ENCODE data around the gene FUT3.
"Not testable (repeated sequence)": the region's sequence is repeated elsewhere in the genome, so short reads cannot be mapped to it uniquely, and the experiment has no call there.

The FUT3 gene

GRCh38 chr19:5891572-5891937, 40.3 kb upstream of the FUT3 start:
- Mint-ChIP-seq H3K4me3 (no peak overlapping the region), H3K9me3 (no peaks in the 10 kb centered on the region), H3K36me3 (ENCODE audit: low read depth) (no peaks in the 10 kb centered on the region), H3K27me3 (peaks cover 13% of the 10 kb centered on the region), H3K27ac (no peak overlapping the region), H3K4me1 (peaks cover 4% of the 10 kb centered on the region)
- DNase-seq, result no peak
- ATAC-seq, result no peak

GRCh38 chr19:5890099-5890498, 38.9 kb upstream of the FUT3 start:
- Mint-ChIP-seq H3K9me3 (no peaks in the 10 kb centered on the region), H3K4me3 (no peak overlapping the region), H3K27ac (no peak overlapping the region), H3K36me3 (ENCODE audit: low read depth) (no peaks in the 10 kb centered on the region), H3K27me3 (peaks cover 13% of the 10 kb centered on the region), H3K4me1 (peaks cover 4% of the 10 kb centered on the region)
- DNase-seq, result no peak
- no peak for ATAC-seq

GRCh38 chr19:5889288-5889971, 38.2 kb upstream of the FUT3 start:
- H3K27ac Mint-ChIP-seq, result no peak overlapping the region
- H3K4me3 Mint-ChIP-seq, result no peak overlapping the region
- H3K36me3 Mint-ChIP-seq (ENCODE audit: low read depth), result no peaks in the 10 kb centered on the region
- H3K4me1 Mint-ChIP-seq, result peaks cover 4% of the 10 kb centered on the region
- no peak for DNase-seq
- no peaks in the 10 kb centered on the region for H3K9me3 Mint-ChIP-seq
- peaks cover 13% of the 10 kb centered on the region for H3K27me3 Mint-ChIP-seq
- ATAC-seq, result no peak

- H3K4me3 Mint-ChIP-seq; H3K4me1 Mint-ChIP-seq; H3K27ac Mint-ChIP-seq; ATAC-seq; DNase-seq; H3K9me3 Mint-ChIP-seq; H3K36me3 Mint-ChIP-seq (ENCODE audit: low read depth): not testable (repeated sequence)
- H3K27me3 Mint-ChIP-seq, result peaks cover 16% of the 10 kb centered on the region
Measured at GRCh38 chr19:5884065-5884811, 33.0 kb upstream of the FUT3 start.

GRCh38 chr19:5883157-5883873, 32.1 kb upstream of the FUT3 start:
- not testable (repeated sequence) for H3K4me1 Mint-ChIP-seq; H3K4me3 Mint-ChIP-seq; H3K36me3 Mint-ChIP-seq (ENCODE audit: low read depth); H3K27ac Mint-ChIP-seq; ATAC-seq; H3K9me3 Mint-ChIP-seq; DNase-seq
- H3K27me3 Mint-ChIP-seq, result peaks cover 19% of the 10 kb centered on the region

GRCh38 chr19:5882421-5882968, 31.2 kb upstream of the FUT3 start:
- no peak for ATAC-seq
- Mint-ChIP-seq H3K27me3 (peaks cover 18% of the 10 kb centered on the region), H3K4me3 (no peak overlapping the region), H3K9me3 (no peaks in the 10 kb centered on the region), H3K36me3 (ENCODE audit: low read depth) (no peaks in the 10 kb centered on the region), H3K27ac (no peak overlapping the region), H3K4me1 (no peaks in the 10 kb centered on the region)
- no peak for DNase-seq

GRCh38 chr19:5881543-5882299, 30.5 kb upstream of the FUT3 start:
- Mint-ChIP-seq H3K36me3 (ENCODE audit: low read depth) (no peaks in the 10 kb centered on the region), H3K4me3 (no peak overlapping the region), H3K9me3 (no peaks in the 10 kb centered on the region), H3K27ac (no peak overlapping the region), H3K27me3 (peaks cover 18% of the 10 kb centered on the region), H3K4me1 (no peaks in the 10 kb centered on the region)
- ATAC-seq (no peak), DNase-seq (no peak)

- ATAC-seq (no peak), DNase-seq (no peak)
- H3K36me3 Mint-ChIP-seq (ENCODE audit: low read depth), result no peaks in the 10 kb centered on the region
- no peak overlapping the region for H3K4me3 Mint-ChIP-seq
- H3K4me1 Mint-ChIP-seq, result no peaks in the 10 kb centered on the region
- H3K27ac Mint-ChIP-seq, result no peak overlapping the region
- H3K9me3 Mint-ChIP-seq, result no peaks in the 10 kb centered on the region
- peaks cover 18% of the 10 kb centered on the region for H3K27me3 Mint-ChIP-seq
Measured at GRCh38 chr19:5880604-5881078, 29.4 kb upstream of the FUT3 start.

- Mint-ChIP-seq H3K27me3 (peaks cover 18% of the 10 kb centered on the region), H3K36me3 (ENCODE audit: low read depth) (no peaks in the 10 kb centered on the region), H3K27ac (no peak overlapping the region), H3K4me1 (no peaks in the 10 kb centered on the region), H3K4me3 (no peak overlapping the region), H3K9me3 (no peaks in the 10 kb centered on the region)
- no peak for DNase-seq
- no peak for ATAC-seq
Measured at GRCh38 chr19:5880196-5880595, 28.9 kb upstream of the FUT3 start.

GRCh38 chr19:5877882-5878281, 26.6 kb upstream of the FUT3 start:
- no peak for DNase-seq
- no peaks in the 10 kb centered on the region for H3K4me1 Mint-ChIP-seq
- no peak overlapping the region for H3K27ac Mint-ChIP-seq
- peaks cover 16% of the 10 kb centered on the region for H3K27me3 Mint-ChIP-seq
- no peaks in the 10 kb centered on the region for H3K36me3 Mint-ChIP-seq (ENCODE audit: low read depth)
- no peak overlapping the region for H3K4me3 Mint-ChIP-seq
- no peak for ATAC-seq
- no peaks in the 10 kb centered on the region for H3K9me3 Mint-ChIP-seq

GRCh38 chr19:5877427-5877826, 26.2 kb upstream of the FUT3 start:
- peaks cover 16% of the 10 kb centered on the region for H3K27me3 Mint-ChIP-seq
- no peak for DNase-seq
- no peak for ATAC-seq
- H3K27ac Mint-ChIP-seq, result no peak overlapping the region
- no peaks in the 10 kb centered on the region for H3K36me3 Mint-ChIP-seq (ENCODE audit: low read depth)
- no peak overlapping the region for H3K4me3 Mint-ChIP-seq
- H3K4me1 Mint-ChIP-seq, result no peaks in the 10 kb centered on the region
- H3K9me3 Mint-ChIP-seq, result no peaks in the 10 kb centered on the region

- not testable (repeated sequence) for H3K4me3 Mint-ChIP-seq; ATAC-seq; H3K9me3 Mint-ChIP-seq; H3K36me3 Mint-ChIP-seq (ENCODE audit: low read depth); H3K27ac Mint-ChIP-seq; DNase-seq; H3K4me1 Mint-ChIP-seq
- peaks cover 10% of the 10 kb centered on the region for H3K27me3 Mint-ChIP-seq
Measured at GRCh38 chr19:5874496-5874895, 23.2 kb upstream of the FUT3 start.

GRCh38 chr19:5873617-5874199, 22.5 kb upstream of the FUT3 start:
- Mint-ChIP-seq H3K4me3 (no peak overlapping the region), H3K9me3 (no peaks in the 10 kb centered on the region), H3K4me1 (no peaks in the 10 kb centered on the region), H3K27me3 (peaks cover 2% of the 10 kb centered on the region), H3K36me3 (ENCODE audit: low read depth) (no peaks in the 10 kb centered on the region), H3K27ac (no peak overlapping the region)
- ATAC-seq (no peak), DNase-seq (no peak)

GRCh38 chr19:5870986-5871394, 19.7 kb upstream of the FUT3 start:
- DNase-seq (no peak), ATAC-seq (no peak)
- H3K27me3 Mint-ChIP-seq, result peaks cover 2% of the 10 kb centered on the region
- no peak overlapping the region for H3K27ac Mint-ChIP-seq
- H3K9me3 Mint-ChIP-seq, result no peaks in the 10 kb centered on the region
- no peaks in the 10 kb centered on the region for H3K36me3 Mint-ChIP-seq (ENCODE audit: low read depth)
- H3K4me3 Mint-ChIP-seq, result no peak overlapping the region
- no peaks in the 10 kb centered on the region for H3K4me1 Mint-ChIP-seq
